ENCODE data around the gene CCNB3.

CCNB3 gene

GRCh38 chrX:50375481-50376267 is 171.1 kb downstream of the CCNB3 start:
- DNase-seq (ENCODE audit: low read depth, low spot score) = no peak

- DNase-seq (ENCODE audit: low read depth, low spot score) = no peak
Observed at GRCh38 chrX:50381729-50382415, 177.3 kb downstream of the CCNB3 start.

GRCh38 chrX:50386520-50386919 is 182.0 kb downstream of the CCNB3 start:
- DNase-seq (ENCODE audit: low read depth, low spot score) = no peak

- no peak for DNase-seq (ENCODE audit: low read depth, low spot score)
Observed at GRCh38 chrX:50393902-50394301, 189.3 kb downstream of the CCNB3 start.
